ENCODE results near the gene SUCO. TPM values are rescaled to one million over a fixed set of nuclear protein-coding genes. Genes with fewer than 3 reads are reported as not detected.

Gene SUCO
- total RNA-seq, 1 donor = 41.6 TPM

DNA sequence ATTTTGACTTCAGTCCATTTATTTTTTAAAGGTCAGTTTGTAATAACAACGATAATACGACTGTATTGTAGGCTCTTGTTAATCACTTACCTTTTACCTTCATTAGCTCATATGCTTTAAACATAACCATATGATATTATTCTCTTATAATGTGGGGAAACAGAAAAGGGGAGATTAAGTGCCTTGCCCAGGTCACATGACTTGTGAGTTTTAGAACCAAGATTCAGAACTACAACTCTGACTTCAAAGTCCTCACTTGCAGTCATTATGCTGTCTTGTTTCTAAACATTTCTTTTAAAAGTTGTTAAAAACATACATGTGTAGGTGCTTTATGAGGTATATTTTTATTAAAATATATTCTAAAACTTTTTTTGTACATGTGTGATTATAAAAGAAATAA, 41.1 kb downstream of the SUCO start:
- Histone ChIP-seq H3K9me3 (ENCODE audit: low read depth, low read length) (no peaks in the 10 kb centered on the region), H3K27me3 (ENCODE audit: insufficient read depth, low read length) (no peaks in the 10 kb centered on the region), H4K20me1 (ENCODE audit: insufficient read depth, low read length) (no peaks in the 10 kb centered on the region), H3K79me2 (ENCODE audit: insufficient read depth, low read length) (no peaks in the 10 kb centered on the region), H3K4me3 (ENCODE audit: insufficient read depth, low read length) (no peak overlapping the region), H3K36me3 (ENCODE audit: insufficient read depth, low read length) (peaks cover 37% of the 10 kb centered on the region), H2AFZ (ENCODE audit: low read length) (no peak overlapping the region), H3K4me2 (ENCODE audit: insufficient read depth, low read length) (no peak overlapping the region), H3K27ac (ENCODE audit: low read depth, low read length) (no peak overlapping the region), H3K4me1 (ENCODE audit: insufficient read depth, low read length) (no peaks in the 10 kb centered on the region)
- TF ChIP-seq, protein P1, sequence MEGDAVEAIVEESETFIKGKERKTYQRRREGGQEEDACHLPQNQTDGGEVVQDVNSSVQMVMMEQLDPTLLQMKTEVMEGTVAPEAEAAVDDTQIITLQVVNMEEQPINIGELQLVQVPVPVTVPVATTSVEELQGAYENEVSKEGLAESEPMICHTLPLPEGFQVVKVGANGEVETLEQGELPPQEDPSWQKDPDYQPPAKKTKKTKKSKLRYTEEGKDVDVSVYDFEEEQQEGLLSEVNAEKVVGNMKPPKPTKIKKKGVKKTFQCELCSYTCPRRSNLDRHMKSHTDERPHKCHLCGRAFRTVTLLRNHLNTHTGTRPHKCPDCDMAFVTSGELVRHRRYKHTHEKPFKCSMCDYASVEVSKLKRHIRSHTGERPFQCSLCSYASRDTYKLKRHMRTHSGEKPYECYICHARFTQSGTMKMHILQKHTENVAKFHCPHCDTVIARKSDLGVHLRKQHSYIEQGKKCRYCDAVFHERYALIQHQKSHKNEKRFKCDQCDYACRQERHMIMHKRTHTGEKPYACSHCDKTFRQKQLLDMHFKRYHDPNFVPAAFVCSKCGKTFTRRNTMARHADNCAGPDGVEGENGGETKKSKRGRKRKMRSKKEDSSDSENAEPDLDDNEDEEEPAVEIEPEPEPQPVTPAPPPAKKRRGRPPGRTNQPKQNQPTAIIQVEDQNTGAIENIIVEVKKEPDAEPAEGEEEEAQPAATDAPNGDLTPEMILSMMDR (IDR thresholded peaks at IDR 0.05; ENCODE audit: extremely low read depth, low read depth, low read length) = no peak
- DNase-seq (ENCODE audit: insufficient read length, low spot score, missing footprints) = no peak

DNA sequence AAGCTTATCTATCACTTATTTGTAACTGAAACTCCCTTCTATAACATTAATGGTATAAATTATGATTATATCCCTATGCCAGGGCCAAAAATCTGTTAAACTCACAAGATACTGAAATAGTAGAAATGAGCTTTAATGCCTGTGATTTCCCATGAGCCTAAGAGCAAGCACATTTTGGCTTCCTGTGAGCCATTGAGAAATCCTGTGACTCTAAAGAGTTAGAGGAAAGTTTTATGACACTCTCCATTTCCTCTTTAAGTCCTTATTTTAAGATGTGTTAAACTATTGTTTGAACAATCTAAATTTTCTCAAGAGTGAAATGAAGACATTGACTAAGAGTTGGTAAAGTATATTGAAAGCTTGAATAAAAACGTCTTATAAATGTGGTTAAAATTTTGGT, 45.6 kb downstream of the SUCO start:
- TF ChIP-seq, protein P1 (IDR thresholded peaks at IDR 0.05; ENCODE audit: extremely low read depth, low read depth, low read length) = no peak
- H3K27me3 ChIP-seq (ENCODE audit: insufficient read depth, low read length) = no peaks in the 10 kb centered on the region
- H3K4me2 ChIP-seq (ENCODE audit: insufficient read depth, low read length) = no peak overlapping the region

DNA sequence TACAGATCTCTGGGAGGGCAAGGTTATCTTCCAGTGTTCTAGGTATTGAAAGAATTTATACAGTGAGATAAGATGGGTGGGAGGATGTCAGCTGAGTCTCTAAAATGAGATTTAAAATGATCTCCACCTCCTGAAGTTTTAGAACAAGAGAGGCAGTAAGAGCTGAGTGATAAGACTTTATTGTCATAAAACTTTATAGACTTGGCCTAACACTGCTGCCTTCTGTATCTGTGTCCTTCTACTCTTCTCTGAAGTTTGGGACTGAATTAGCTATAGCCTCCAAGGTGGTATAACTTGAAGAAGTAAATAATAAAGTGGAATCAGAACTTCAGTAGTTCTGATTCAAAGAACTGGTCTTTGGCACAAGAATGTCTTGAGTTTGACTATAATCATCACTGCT, 48.3 kb downstream of the SUCO start:
- H3K27me3 ChIP-seq (ENCODE audit: insufficient read depth, low read length) = no peaks in the 10 kb centered on the region
- H3K79me2 ChIP-seq (ENCODE audit: insufficient read depth, low read length) = peaks cover 5% of the 10 kb centered on the region
- H3K4me1 ChIP-seq (ENCODE audit: insufficient read depth, low read length) = peaks cover 19% of the 10 kb centered on the region
- TF ChIP-seq, protein P1 (IDR thresholded peaks at IDR 0.05; ENCODE audit: extremely low read depth, low read depth, low read length) = no peak
- H3K9me3 ChIP-seq (ENCODE audit: low read depth, low read length) = no peaks in the 10 kb centered on the region
- no peak overlapping the region for H3K27ac ChIP-seq (ENCODE audit: low read depth, low read length)
- no peak overlapping the region for H3K4me3 ChIP-seq (ENCODE audit: insufficient read depth, low read length)
- no peak overlapping the region for H2AFZ ChIP-seq (ENCODE audit: low read length)
- no peak for DNase-seq (ENCODE audit: insufficient read length, low spot score, missing footprints)
- H3K4me2 ChIP-seq (ENCODE audit: insufficient read depth, low read length) = no peak overlapping the region
- H4K20me1 ChIP-seq (ENCODE audit: insufficient read depth, low read length) = no peaks in the 10 kb centered on the region
- peaks cover 19% of the 10 kb centered on the region for H3K36me3 ChIP-seq (ENCODE audit: insufficient read depth, low read length)

More for the DNA sequence above, 45.6 kb downstream of the SUCO start:
- DNase-seq (ENCODE audit: insufficient read length, low spot score, missing footprints) = no peak
- Histone ChIP-seq H3K4me1 (ENCODE audit: insufficient read depth, low read length) (peaks cover 6% of the 10 kb centered on the region), H4K20me1 (ENCODE audit: insufficient read depth, low read length) (no peaks in the 10 kb centered on the region), H3K9me3 (ENCODE audit: low read depth, low read length) (no peaks in the 10 kb centered on the region), H2AFZ (ENCODE audit: low read length) (no peak overlapping the region), H3K27ac (ENCODE audit: low read depth, low read length) (no peak overlapping the region), H3K4me3 (ENCODE audit: insufficient read depth, low read length) (no peak overlapping the region), H3K79me2 (ENCODE audit: insufficient read depth, low read length) (peaks cover 2% of the 10 kb centered on the region), H3K36me3 (ENCODE audit: insufficient read depth, low read length) (peaks cover 31% of the 10 kb centered on the region)

DNA sequence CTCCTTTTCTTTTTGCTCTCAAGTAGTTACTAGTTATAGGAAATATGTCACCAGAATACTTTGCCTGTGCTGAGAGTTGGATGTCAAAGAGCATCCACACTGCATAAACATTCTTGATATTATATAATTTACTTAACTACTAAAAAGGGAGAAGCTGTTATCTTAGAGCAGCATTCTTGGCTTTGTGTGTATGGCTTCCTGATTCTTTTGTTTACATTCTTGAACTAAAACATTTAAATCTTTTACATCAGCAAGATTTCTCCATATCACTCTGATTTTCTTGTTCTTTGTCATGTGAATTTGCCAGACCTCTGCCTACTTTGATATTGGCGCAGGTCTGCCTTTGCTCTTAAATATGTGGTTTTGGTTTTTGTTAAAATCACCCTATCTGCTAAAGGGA, 48.8 kb downstream of the SUCO start:
- H4K20me1 ChIP-seq (ENCODE audit: insufficient read depth, low read length) = no peaks in the 10 kb centered on the region
- peaks cover 17% of the 10 kb centered on the region for H3K36me3 ChIP-seq (ENCODE audit: insufficient read depth, low read length)
- peak; percentile 42 for DNase-seq (ENCODE audit: insufficient read length, low spot score, missing footprints)
- H3K79me2 ChIP-seq (ENCODE audit: insufficient read depth, low read length) = peaks cover 5% of the 10 kb centered on the region
- H3K9me3 ChIP-seq (ENCODE audit: low read depth, low read length) = no peaks in the 10 kb centered on the region
- TF ChIP-seq, protein P1 (IDR thresholded peaks at IDR 0.05; ENCODE audit: extremely low read depth, low read depth, low read length) = no peak
- peaks cover 19% of the 10 kb centered on the region for H3K4me1 ChIP-seq (ENCODE audit: insufficient read depth, low read length)
- H3K4me3 ChIP-seq (ENCODE audit: insufficient read depth, low read length) = no peak overlapping the region
- H3K4me2 ChIP-seq (ENCODE audit: insufficient read depth, low read length) = no peak overlapping the region
- H3K27ac ChIP-seq (ENCODE audit: low read depth, low read length) = no peak overlapping the region
- no peak overlapping the region for H2AFZ ChIP-seq (ENCODE audit: low read length)
- H3K27me3 ChIP-seq (ENCODE audit: insufficient read depth, low read length) = no peaks in the 10 kb centered on the region
